ENCODE measurements around the gene PIM1. TPM values are rescaled to one million over a fixed set of nuclear protein-coding genes. Genes with fewer than 3 reads are reported as not detected.
A peak's percentile ranks its signal among the peaks of the same experiment; 100 is the strongest.

The PIM1 gene
- total RNA-seq, 1 donor from 2014 or later, result 9.1 TPM

DNA sequence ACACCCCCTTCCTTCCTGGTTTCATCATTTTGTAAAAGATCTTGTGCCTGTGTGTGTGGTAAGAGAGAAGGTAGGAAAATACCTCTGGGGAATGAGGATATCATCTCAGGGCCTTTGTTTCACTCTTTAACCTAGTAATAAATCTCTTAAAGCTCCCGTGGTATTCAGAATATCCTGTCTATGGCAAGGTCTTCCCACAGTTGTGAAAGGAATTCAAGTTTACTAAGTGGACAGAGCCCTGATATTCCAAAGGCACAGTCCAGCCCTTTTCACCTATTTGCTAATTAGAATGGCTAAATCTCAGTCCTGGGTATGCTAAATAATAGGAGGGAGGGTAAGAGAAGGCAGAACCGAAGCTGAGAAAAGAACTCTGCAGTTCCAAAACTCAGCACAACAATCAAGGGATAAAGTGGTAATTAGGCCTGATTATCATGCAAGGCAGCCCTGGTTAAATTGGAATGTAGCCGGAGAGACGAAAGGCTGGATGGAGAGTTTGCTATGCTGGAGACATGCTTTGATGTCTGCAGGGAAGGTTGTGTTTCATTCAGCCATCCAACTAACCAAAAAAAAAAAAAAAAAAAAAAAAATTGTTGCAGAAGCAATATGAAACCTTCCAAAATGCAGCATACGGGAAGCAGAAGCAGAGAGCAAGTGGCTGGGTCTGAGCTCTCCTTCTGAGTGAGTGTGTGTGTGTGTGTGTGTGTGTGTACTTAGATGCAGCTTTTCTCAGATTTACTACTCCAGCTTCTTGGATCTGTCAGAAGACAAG, 28.5 kb upstream of the PIM1 start:
- Mint-ChIP-seq H3K27me3 (ENCODE audit: insufficient read depth, low read depth) (peaks cover 6% of the 10 kb centered on the region), H3K4me3 (peak overlapping the region; percentile 67), H3K9me3 (peaks cover 3% of the 10 kb centered on the region), H3K4me1 (peaks cover 70% of the 10 kb centered on the region), H3K36me3 (no peaks in the 10 kb centered on the region), H3K27ac (peak overlapping the region; percentile 90)
- H3K4me2 ChIP-seq, result peak overlapping the region; percentile 59
- peak; percentile 69 for TF ChIP-seq EZH2phosphoT487 (IDR thresholded peaks at IDR 0.05)
- TF ChIP-seq EZH2 (IDR thresholded peaks at IDR 0.05), result no peak
- H3F3A ChIP-seq (ENCODE audit: low read depth), result peaks cover 74% of the 10 kb centered on the region
- H3K79me2 ChIP-seq (ENCODE audit: low read depth), result peaks cover 5% of the 10 kb centered on the region
- H3K27ac ChIP-seq, result peak overlapping the region; percentile 90
- no peak overlapping the region for H2AFZ ChIP-seq (replicated peaks)
- no peaks in the 10 kb centered on the region for H3K27me3 ChIP-seq
- H3K4me3 ChIP-seq, result peak overlapping the region; percentile 20
- H3K9me3 ChIP-seq (ENCODE audit: low read depth), result no peaks in the 10 kb centered on the region
- H3K9ac ChIP-seq, result no peak overlapping the region
- peaks cover 40% of the 10 kb centered on the region for H3K4me1 ChIP-seq
- no peaks in the 10 kb centered on the region for H3K36me3 ChIP-seq
- H4K20me1 ChIP-seq (ENCODE audit: low read depth), result no peaks in the 10 kb centered on the region
- peak; percentile 85 for DNase-seq (ENCODE audit: low spot score)

DNA sequence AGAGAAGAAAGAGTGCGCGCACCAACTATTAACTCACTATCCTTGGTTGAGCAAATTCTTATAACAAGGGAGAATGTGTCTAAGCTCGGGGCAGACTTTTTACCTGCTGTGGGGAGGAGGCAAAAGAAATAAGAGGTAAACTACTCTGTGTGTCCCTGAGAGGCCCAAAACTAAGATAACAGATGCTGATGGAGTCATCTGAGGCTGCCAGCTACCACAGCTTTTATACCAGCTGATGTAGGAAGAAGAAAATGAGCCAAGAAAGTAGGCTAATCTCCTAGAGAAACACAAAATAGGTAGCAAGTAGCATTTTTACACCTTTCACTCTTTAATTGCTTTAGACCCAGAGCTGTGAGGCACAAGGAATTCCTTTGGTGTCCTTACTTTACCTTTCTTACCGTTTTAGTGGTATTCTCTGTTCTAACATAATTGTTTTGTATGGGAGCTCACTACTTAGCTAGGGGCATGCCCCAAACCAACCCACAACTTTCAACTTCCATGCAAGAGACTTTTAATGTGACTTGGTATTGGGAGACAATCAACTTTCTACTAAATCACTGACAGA, 27.8 kb upstream of the PIM1 start:
- Mint-ChIP-seq H3K4me3 (peak overlapping the region; percentile 19), H3K9me3 (peaks cover 3% of the 10 kb centered on the region), H3K27ac (peak overlapping the region; percentile 90), H3K4me1 (peaks cover 63% of the 10 kb centered on the region), H3K36me3 (no peaks in the 10 kb centered on the region), H3K27me3 (ENCODE audit: insufficient read depth, low read depth) (peaks cover 7% of the 10 kb centered on the region)
- Histone ChIP-seq H3K4me3 (peak overlapping the region; percentile 20), H3K9me3 (ENCODE audit: low read depth) (no peaks in the 10 kb centered on the region), H3K4me2 (peak overlapping the region; percentile 59), H2AFZ (replicated peaks) (no peak overlapping the region), H3F3A (ENCODE audit: low read depth) (peaks cover 67% of the 10 kb centered on the region), H3K36me3 (no peaks in the 10 kb centered on the region), H3K27me3 (no peaks in the 10 kb centered on the region), H4K20me1 (ENCODE audit: low read depth) (no peaks in the 10 kb centered on the region), H3K9ac (no peak overlapping the region), H3K27ac (peak overlapping the region; percentile 90), H3K4me1 (peaks cover 33% of the 10 kb centered on the region), H3K79me2 (ENCODE audit: low read depth) (no peaks in the 10 kb centered on the region)
- no peak for DNase-seq (ENCODE audit: low spot score)
- TF ChIP-seq EZH2phosphoT487 (IDR thresholded peaks at IDR 0.05) (no peak), EZH2 (IDR thresholded peaks at IDR 0.05) (no peak)
- TF ChIP-seq, protein P1, sequence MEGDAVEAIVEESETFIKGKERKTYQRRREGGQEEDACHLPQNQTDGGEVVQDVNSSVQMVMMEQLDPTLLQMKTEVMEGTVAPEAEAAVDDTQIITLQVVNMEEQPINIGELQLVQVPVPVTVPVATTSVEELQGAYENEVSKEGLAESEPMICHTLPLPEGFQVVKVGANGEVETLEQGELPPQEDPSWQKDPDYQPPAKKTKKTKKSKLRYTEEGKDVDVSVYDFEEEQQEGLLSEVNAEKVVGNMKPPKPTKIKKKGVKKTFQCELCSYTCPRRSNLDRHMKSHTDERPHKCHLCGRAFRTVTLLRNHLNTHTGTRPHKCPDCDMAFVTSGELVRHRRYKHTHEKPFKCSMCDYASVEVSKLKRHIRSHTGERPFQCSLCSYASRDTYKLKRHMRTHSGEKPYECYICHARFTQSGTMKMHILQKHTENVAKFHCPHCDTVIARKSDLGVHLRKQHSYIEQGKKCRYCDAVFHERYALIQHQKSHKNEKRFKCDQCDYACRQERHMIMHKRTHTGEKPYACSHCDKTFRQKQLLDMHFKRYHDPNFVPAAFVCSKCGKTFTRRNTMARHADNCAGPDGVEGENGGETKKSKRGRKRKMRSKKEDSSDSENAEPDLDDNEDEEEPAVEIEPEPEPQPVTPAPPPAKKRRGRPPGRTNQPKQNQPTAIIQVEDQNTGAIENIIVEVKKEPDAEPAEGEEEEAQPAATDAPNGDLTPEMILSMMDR (IDR thresholded peaks at IDR 0.05), result no peak

DNA sequence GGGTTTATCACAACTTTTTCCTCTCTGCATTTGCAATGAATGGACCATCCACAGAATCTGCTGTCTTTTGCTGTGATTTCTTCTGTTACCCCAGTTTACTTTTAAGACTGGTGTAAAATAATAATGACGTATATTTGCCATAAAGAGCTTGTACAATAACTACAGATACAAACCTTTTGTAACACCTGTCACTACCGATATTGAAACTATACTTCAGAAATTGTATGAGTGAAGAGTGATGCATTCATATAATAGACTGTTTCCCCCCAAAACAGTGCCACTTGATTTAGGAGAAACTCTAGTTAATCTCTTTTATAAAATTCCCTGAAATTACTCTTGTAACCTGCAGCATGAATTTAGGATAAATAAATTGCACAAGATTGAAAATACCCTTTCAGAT, 26.4 kb upstream of the PIM1 start:
- Mint-ChIP-seq H3K4me3 (no peak overlapping the region), H3K27me3 (ENCODE audit: insufficient read depth, low read depth) (peaks cover 4% of the 10 kb centered on the region), H3K27ac (no peak overlapping the region), H3K36me3 (no peaks in the 10 kb centered on the region), H3K4me1 (peaks cover 48% of the 10 kb centered on the region), H3K9me3 (peaks cover 4% of the 10 kb centered on the region)
- no peak overlapping the region for H3K27ac ChIP-seq
- H3K36me3 ChIP-seq, result no peaks in the 10 kb centered on the region
- H3K4me1 ChIP-seq, result peaks cover 31% of the 10 kb centered on the region
- H3F3A ChIP-seq (ENCODE audit: low read depth), result peaks cover 53% of the 10 kb centered on the region
- no peak overlapping the region for H3K9ac ChIP-seq
- no peak overlapping the region for H2AFZ ChIP-seq (replicated peaks)
- no peak overlapping the region for H3K4me3 ChIP-seq
- no peak for DNase-seq (ENCODE audit: low spot score)
- H3K79me2 ChIP-seq (ENCODE audit: low read depth), result no peaks in the 10 kb centered on the region
- H4K20me1 ChIP-seq (ENCODE audit: low read depth), result no peaks in the 10 kb centered on the region
- H3K9me3 ChIP-seq (ENCODE audit: low read depth), result no peaks in the 10 kb centered on the region
- no peak overlapping the region for H3K4me2 ChIP-seq
- TF ChIP-seq EZH2 (IDR thresholded peaks at IDR 0.05), result no peak
- TF ChIP-seq EZH2phosphoT487 (IDR thresholded peaks at IDR 0.05), result no peak
- TF ChIP-seq, protein P1 (IDR thresholded peaks at IDR 0.05), result no peak
- H3K27me3 ChIP-seq, result no peaks in the 10 kb centered on the region

DNA sequence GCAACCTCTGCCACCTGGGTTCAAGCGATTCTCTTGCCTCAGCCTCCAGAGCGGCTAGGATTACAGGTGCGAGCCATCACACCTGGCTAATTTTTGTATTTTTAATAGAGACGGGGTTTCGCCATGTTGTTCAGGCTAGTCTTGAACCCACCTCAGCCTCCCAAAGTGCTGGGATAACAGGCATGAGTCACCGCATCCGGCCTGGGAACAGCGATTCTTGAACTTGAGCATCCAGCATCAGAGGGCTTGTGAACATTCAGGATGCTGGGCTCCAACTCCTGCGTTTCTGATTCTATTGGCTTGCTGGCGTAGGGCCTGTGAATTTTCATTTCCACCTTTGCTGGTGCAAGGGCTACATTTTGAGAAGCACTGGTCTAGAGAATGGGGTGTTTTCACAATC, 24.5 kb upstream of the PIM1 start:
- TF ChIP-seq EZH2phosphoT487 (IDR thresholded peaks at IDR 0.05) (no peak), EZH2 (IDR thresholded peaks at IDR 0.05) (no peak)
- TF ChIP-seq, protein P1 (IDR thresholded peaks at IDR 0.05), result no peak
- Histone ChIP-seq H3K27me3 (no peaks in the 10 kb centered on the region), H4K20me1 (ENCODE audit: low read depth) (no peaks in the 10 kb centered on the region), H2AFZ (replicated peaks) (no peak overlapping the region), H3F3A (ENCODE audit: low read depth) (peaks cover 34% of the 10 kb centered on the region), H3K4me1 (peaks cover 29% of the 10 kb centered on the region), H3K4me3 (no peak overlapping the region), H3K79me2 (ENCODE audit: low read depth) (no peaks in the 10 kb centered on the region), H3K9ac (no peak overlapping the region), H3K4me2 (no peak overlapping the region), H3K27ac (no peak overlapping the region), H3K9me3 (ENCODE audit: low read depth) (no peaks in the 10 kb centered on the region), H3K36me3 (no peaks in the 10 kb centered on the region)
- Mint-ChIP-seq H3K27me3 (ENCODE audit: insufficient read depth, low read depth) (peaks cover 7% of the 10 kb centered on the region), H3K36me3 (no peaks in the 10 kb centered on the region), H3K4me1 (peaks cover 33% of the 10 kb centered on the region), H3K9me3 (peaks cover 4% of the 10 kb centered on the region), H3K4me3 (no peak overlapping the region), H3K27ac (peak overlapping the region; percentile 49)
- no peak for DNase-seq (ENCODE audit: low spot score)
